ENCODE measurements around the gene MIEF2. TPM values are rescaled to one million over a fixed set of nuclear protein-coding genes. Genes with fewer than 3 reads are reported as not detected.

The MIEF2 gene
- total and polyA plus RNA-seq, 10 of the 15 experiments (the other 5 are each of a cell fraction or from before 2014, with no cell fraction given): 0.16 to 9.2 (median 4.1) TPM

DNA sequence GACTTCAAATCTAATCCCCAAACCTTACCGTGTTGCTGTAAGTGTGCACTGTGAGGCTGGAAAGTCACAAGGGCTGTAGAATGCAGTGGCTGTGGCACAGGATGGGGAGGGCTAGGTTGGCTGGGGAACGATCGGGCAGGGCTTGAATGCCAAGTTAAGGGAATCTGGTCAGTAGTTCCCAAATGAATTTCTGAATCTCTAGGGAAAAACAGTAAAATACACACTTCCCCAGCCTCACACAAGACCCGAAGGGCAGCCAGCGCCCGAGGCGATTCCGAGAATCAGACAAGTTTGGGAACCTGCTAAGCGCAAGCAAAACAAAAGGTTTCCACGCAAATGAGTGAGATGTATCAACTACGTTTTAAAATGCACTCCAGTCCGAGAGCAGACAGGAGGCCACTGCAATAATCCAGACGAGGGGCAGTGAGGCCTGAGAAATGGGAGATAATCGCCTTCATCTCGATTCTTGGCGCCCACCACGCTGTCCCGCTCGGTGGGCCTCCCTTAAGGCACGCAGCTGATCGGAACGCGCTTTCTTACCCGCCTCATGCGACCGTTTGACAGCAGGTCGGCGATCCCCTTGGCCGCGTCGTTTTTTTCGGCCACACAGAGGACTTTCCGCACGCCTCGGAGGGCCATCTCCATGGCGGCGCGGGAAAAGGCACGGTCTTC, 53.7 kb downstream of the MIEF2 start (continued):
- TF ChIP-seq, protein P1, sequence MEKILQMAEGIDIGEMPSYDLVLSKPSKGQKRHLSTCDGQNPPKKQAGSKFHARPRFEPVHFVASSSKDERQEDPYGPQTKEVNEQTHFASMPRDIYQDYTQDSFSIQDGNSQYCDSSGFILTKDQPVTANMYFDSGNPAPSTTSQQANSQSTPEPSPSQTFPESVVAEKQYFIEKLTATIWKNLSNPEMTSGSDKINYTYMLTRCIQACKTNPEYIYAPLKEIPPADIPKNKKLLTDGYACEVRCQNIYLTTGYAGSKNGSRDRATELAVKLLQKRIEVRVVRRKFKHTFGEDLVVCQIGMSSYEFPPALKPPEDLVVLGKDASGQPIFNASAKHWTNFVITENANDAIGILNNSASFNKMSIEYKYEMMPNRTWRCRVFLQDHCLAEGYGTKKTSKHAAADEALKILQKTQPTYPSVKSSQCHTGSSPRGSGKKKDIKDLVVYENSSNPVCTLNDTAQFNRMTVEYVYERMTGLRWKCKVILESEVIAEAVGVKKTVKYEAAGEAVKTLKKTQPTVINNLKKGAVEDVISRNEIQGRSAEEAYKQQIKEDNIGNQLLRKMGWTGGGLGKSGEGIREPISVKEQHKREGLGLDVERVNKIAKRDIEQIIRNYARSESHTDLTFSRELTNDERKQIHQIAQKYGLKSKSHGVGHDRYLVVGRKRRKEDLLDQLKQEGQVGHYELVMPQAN (conservative IDR thresholded peaks at IDR 0.05): 0 out of 2 replicates have a peak, but pooled peaks have one; percentile 71
- TF ChIP-seq CHD4 (IDR thresholded peaks at IDR 0.05): no peak
- TF ChIP-seq CBFB (IDR thresholded peaks at IDR 0.05; ENCODE audit: low read depth): no peak
- no peak for TF ChIP-seq CREB1 (IDR thresholded peaks at IDR 0.05; ENCODE audit: low read depth)
- TF ChIP-seq IKZF1 (conservative IDR thresholded peaks at IDR 0.05): no peak
- peak; percentile 58 for TF ChIP-seq SIN3A (IDR thresholded peaks at IDR 0.05; ENCODE audit: low read depth, low read length)
- TF ChIP-seq DPF2 (IDR thresholded peaks at IDR 0.05): peak; percentile 24; the same call in 1 of the 2 replicates
- TF ChIP-seq ZNF207 (IDR thresholded peaks at IDR 0.05; ENCODE audit: borderline replicate concordance): no peak
- TF ChIP-seq, protein P2, sequence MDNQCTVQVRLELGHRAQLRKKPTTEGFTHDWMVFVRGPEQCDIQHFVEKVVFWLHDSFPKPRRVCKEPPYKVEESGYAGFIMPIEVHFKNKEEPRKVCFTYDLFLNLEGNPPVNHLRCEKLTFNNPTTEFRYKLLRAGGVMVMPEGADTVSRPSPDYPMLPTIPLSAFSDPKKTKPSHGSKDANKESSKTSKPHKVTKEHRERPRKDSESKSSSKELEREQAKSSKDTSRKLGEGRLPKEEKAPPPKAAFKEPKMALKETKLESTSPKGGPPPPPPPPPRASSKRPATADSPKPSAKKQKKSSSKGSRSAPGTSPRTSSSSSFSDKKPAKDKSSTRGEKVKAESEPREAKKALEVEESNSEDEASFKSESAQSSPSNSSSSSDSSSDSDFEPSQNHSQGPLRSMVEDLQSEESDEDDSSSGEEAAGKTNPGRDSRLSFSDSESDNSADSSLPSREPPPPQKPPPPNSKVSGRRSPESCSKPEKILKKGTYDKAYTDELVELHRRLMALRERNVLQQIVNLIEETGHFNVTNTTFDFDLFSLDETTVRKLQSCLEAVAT (IDR thresholded peaks at IDR 0.05): no peak
- TF ChIP-seq ZSCAN29 (IDR thresholded peaks at IDR 0.05): no peak
- no peak for TF ChIP-seq BACH1 (IDR thresholded peaks at IDR 0.05; ENCODE audit: borderline replicate concordance)
- no peak for TF ChIP-seq YY1 (IDR thresholded peaks at IDR 0.05; ENCODE audit: low read depth, low read length)
- TF ChIP-seq, protein P3, sequence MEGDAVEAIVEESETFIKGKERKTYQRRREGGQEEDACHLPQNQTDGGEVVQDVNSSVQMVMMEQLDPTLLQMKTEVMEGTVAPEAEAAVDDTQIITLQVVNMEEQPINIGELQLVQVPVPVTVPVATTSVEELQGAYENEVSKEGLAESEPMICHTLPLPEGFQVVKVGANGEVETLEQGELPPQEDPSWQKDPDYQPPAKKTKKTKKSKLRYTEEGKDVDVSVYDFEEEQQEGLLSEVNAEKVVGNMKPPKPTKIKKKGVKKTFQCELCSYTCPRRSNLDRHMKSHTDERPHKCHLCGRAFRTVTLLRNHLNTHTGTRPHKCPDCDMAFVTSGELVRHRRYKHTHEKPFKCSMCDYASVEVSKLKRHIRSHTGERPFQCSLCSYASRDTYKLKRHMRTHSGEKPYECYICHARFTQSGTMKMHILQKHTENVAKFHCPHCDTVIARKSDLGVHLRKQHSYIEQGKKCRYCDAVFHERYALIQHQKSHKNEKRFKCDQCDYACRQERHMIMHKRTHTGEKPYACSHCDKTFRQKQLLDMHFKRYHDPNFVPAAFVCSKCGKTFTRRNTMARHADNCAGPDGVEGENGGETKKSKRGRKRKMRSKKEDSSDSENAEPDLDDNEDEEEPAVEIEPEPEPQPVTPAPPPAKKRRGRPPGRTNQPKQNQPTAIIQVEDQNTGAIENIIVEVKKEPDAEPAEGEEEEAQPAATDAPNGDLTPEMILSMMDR (IDR thresholded peaks at IDR 0.05 in 2 of 3, conservative IDR thresholded peaks at IDR 0.05 in 1 of 3; ENCODE audit: control insufficient read depth in 2 of 3, extremely low read depth in 1 of 3, insufficient read depth in 1 of 3, low read depth in 3 of 3, low read length in 3 of 3): no peak
- no peak for TF ChIP-seq RELA (IDR thresholded peaks at IDR 0.05; ENCODE audit: borderline replicate concordance, partially characterized antibody)
- TF ChIP-seq FOXK2 (IDR thresholded peaks at IDR 0.05): no peak
- TF ChIP-seq JUNB (IDR thresholded peaks at IDR 0.05): no peak
- no peak for TF ChIP-seq CBX3 (IDR thresholded peaks at IDR 0.05; ENCODE audit: borderline replicate concordance, low read depth)
- TF ChIP-seq ZNF217 (IDR thresholded peaks at IDR 0.05): no peak
- TF ChIP-seq SMAD1 (IDR thresholded peaks at IDR 0.05; ENCODE audit: low read depth, partially characterized antibody): no peak
- TF ChIP-seq LARP7 (IDR thresholded peaks at IDR 0.05): no peak
- TF ChIP-seq CEBPB (IDR thresholded peaks at IDR 0.05; ENCODE audit: borderline replicate concordance in 1 of 2, low read depth in 2 of 2, low read length in 2 of 2): no peak

Measured in GM12878 (cell line).